ENCODE results near the gene ARMC2. TPM values are rescaled to one million over a fixed set of nuclear protein-coding genes. Genes with fewer than 3 reads are reported as not detected.

The ARMC2 gene
- total RNA-seq, 2 experiments from 2014 or later, result 2.6 to 8.4 TPM

- Histone ChIP-seq H2AFZ (ENCODE audit: low read length) (peak overlapping the region; percentile 71; the same call in 1 of the 2 replicates), H3K27ac (ENCODE audit: low read depth, low read length, poor library complexity, severe bottlenecking) (no peak overlapping the region)
- no TSS peak for BruUV-seq (replicated peaks)
Observed at GRCh38 chr6:109008054-109008453, 159.8 kb downstream of the ARMC2 start.

DNA sequence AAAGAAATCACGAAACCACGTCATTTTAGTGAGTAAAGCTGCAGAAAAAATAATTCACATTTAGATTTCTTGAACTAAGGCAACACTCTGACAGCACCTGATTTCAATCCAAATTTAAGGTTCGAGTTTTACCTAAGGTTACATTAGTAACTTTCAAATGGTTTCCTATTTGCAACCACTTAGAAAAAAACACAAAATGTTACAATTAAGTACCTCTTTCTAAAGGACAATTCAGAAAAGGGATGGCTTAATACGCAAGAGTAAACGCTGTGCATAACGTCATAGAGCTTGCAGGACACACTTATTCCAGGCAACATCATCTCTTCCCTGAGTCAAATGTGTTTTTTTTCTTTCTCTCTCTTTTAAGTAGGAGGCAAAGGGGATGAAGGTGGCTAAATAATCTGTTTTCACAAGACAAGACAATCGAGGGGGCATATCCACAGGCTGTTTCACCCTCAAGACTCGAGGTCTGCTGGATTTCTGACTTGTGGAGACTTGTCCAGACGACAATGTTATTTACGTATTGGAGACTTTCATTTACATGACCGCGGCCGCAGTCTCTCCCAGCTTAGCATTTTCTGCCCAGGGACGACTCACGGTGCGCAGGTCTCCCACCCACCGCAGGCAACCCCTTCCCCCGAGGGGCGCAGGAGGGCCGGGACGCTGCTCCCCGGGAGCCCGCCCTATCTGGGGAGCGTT, 160.5 kb downstream of the ARMC2 start:
- Histone ChIP-seq H3K9me2 (ENCODE audit: insufficient read depth, low read length) (no peaks in the 10 kb centered on the region), H3K27ac (ENCODE audit: low read depth, low read length, poor library complexity, severe bottlenecking) (no peak overlapping the region), H3K4me3 (ENCODE audit: low read depth, low read length, poor library complexity, severe bottlenecking) (peak overlapping the region; percentile 87), H4K20me1 (ENCODE audit: insufficient read depth, low read length) (peaks cover 10% of the 10 kb centered on the region; the same call in 1 of the 2 replicates), H3K4me2 (ENCODE audit: low read length) (peak overlapping the region; percentile 100), H3K79me2 (ENCODE audit: insufficient read depth, low read depth, low read length) (peaks cover 6% of the 10 kb centered on the region; the same call in 1 of the 2 replicates), H3K4me1 (ENCODE audit: insufficient read depth, low read length, poor library complexity, severe bottlenecking) (peaks cover 30% of the 10 kb centered on the region), H3K9me3 (ENCODE audit: low read length) (no peaks in the 10 kb centered on the region), H3K36me3 (ENCODE audit: insufficient read depth, low read length) (no peaks in the 10 kb centered on the region), H2AFZ (ENCODE audit: low read length) (peak overlapping the region; percentile 71; the same call in 1 of the 2 replicates)
- TF ChIP-seq, protein P1, sequence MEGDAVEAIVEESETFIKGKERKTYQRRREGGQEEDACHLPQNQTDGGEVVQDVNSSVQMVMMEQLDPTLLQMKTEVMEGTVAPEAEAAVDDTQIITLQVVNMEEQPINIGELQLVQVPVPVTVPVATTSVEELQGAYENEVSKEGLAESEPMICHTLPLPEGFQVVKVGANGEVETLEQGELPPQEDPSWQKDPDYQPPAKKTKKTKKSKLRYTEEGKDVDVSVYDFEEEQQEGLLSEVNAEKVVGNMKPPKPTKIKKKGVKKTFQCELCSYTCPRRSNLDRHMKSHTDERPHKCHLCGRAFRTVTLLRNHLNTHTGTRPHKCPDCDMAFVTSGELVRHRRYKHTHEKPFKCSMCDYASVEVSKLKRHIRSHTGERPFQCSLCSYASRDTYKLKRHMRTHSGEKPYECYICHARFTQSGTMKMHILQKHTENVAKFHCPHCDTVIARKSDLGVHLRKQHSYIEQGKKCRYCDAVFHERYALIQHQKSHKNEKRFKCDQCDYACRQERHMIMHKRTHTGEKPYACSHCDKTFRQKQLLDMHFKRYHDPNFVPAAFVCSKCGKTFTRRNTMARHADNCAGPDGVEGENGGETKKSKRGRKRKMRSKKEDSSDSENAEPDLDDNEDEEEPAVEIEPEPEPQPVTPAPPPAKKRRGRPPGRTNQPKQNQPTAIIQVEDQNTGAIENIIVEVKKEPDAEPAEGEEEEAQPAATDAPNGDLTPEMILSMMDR (conservative IDR thresholded peaks at IDR 0.05; ENCODE audit: low read length), result no peak
- no peak for TF ChIP-seq EZH2phosphoT487 (IDR thresholded peaks at IDR 0.05; ENCODE audit: borderline replicate concordance, low read depth, low read length)
- DNase-seq (ENCODE audit: low spot score), result peak; percentile 33
- ChIA-PET POLR2A (interaction anchor here (0.6 to 1.6 kb wide), 3 partner anchors 12 to 330 kb away, joined by 3 to 7 read pairs (median 3); no protein-coding TSS in a partner anchor), CTCF (ENCODE audit: unreplicated experiment) (no interaction called here)
- intact Hi-C loops (cut with micrococcal nuclease; ENCODE audit: unreplicated experiment), result loop anchor here (5.0 kb wide), 1 partner anchor 49 kb away; no protein-coding TSS in a partner anchor
- BruUV-seq (replicated peaks), result no TSS peak

More at GRCh38 chr6:109008054-109008453, 159.8 kb downstream of the ARMC2 start:
- peaks cover 10% of the 10 kb centered on the region; the same call in 1 of the 2 replicates for H4K20me1 ChIP-seq (ENCODE audit: insufficient read depth, low read length)
- H3K4me3 ChIP-seq (ENCODE audit: low read depth, low read length, poor library complexity, severe bottlenecking), result peak overlapping the region; percentile 87
- TF ChIP-seq EZH2phosphoT487 (IDR thresholded peaks at IDR 0.05; ENCODE audit: borderline replicate concordance, low read depth, low read length), result no peak
- TF ChIP-seq, protein P1 (conservative IDR thresholded peaks at IDR 0.05; ENCODE audit: low read length), result no peak
- no peaks in the 10 kb centered on the region for H3K9me3 ChIP-seq (ENCODE audit: low read length)
- intact Hi-C loops (cut with micrococcal nuclease; ENCODE audit: unreplicated experiment), result loop anchor here (5.0 kb wide), 1 partner anchor 49 kb away; no protein-coding TSS in a partner anchor
- peaks cover 23% of the 10 kb centered on the region for H3K4me1 ChIP-seq (ENCODE audit: insufficient read depth, low read length, poor library complexity, severe bottlenecking)
- no peak for DNase-seq (ENCODE audit: low spot score)
- H3K4me2 ChIP-seq (ENCODE audit: low read length), result peak overlapping the region; percentile 100
- H3K79me2 ChIP-seq (ENCODE audit: insufficient read depth, low read depth, low read length), result peaks cover 6% of the 10 kb centered on the region; the same call in 1 of the 2 replicates
- CTCF ChIA-PET (ENCODE audit: unreplicated experiment), result no interaction called here
- no peaks in the 10 kb centered on the region for H3K9me2 ChIP-seq (ENCODE audit: insufficient read depth, low read length)
- POLR2A ChIA-PET, result interaction anchor here (0.7 to 1.6 kb wide), 3 partner anchors 11 to 1472 kb away, joined by 3 to 9 read pairs (median 7); no protein-coding TSS in a partner anchor
- H3K36me3 ChIP-seq (ENCODE audit: insufficient read depth, low read length), result no peaks in the 10 kb centered on the region

Data from OCI-LY7 (cell line).